Measurements from ENCODE around the gene TP53INP2.

GRCh38 chr20:34716921-34717229 lies 12.7 kb downstream of the TP53INP2 start:
- TF ChIP-seq GATA2 (IDR thresholded peaks at IDR 0.05; ENCODE audit: low read depth, low read length): no peak
- TF ChIP-seq GATA3 (IDR thresholded peaks at IDR 0.05; ENCODE audit: low read depth, low read length): no peak
